HG03103 (cell line): Measurements from ENCODE around the gene LYSMD3.

Experiments
- ATAC-seq: cut with Tn5 transposase; IDR thresholded peaks from one replicate; pipeline ENCODE4 v1.9.1; 2021; ENCODE audit warnings: low read depth; ENCODE audit not compliant: unreplicated experiment

LYSMD3 gene

DNA sequence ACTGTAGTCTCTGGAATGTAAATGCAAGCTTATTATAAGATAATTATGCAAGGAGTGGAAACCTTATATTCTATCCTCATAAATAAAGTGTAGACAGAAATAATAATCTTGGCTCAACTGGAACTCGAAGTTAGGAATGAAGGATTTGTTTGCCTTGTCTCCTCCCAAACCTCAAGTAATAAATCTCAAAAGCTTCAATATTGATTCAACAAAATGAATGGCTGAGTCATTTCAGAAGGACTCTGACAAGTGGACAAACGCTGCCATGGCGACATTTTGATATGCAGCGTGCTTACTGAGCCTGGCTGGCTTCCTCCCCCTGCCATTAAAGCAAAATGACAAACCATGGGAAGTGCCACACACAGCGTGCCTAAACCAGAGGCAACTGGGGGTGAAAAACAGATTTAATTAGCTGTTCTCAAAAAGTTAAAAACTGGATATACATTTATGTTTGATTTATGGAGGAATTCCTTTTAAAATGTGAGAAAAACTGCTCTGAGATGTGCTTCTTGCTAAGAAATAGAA lies 18.7 kb upstream of the LYSMD3 start:
- no peak for ATAC-seq

DNA sequence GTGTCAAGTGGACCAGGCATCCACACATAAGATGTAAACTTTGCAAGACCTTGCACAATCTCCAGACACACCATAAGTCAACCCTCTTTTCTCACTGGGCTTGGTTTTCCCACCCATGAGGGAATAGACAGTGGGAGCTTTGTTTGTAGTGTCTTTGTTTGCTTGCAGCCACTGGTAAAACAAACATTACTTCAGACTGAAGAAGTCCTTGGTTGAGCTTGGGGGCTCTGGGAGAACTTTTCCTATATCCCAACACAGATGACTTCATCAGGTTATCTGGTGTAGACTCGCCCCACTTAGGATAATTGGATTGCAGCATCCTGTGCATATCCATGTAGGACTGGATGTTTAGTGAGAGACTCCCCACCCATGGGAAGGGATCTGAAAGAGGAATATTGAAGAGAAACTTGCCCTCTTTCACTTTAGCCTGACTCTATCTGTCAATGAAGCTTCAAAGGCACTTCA lies 17.7 kb upstream of the LYSMD3 start:
- no peak for ATAC-seq

DNA sequence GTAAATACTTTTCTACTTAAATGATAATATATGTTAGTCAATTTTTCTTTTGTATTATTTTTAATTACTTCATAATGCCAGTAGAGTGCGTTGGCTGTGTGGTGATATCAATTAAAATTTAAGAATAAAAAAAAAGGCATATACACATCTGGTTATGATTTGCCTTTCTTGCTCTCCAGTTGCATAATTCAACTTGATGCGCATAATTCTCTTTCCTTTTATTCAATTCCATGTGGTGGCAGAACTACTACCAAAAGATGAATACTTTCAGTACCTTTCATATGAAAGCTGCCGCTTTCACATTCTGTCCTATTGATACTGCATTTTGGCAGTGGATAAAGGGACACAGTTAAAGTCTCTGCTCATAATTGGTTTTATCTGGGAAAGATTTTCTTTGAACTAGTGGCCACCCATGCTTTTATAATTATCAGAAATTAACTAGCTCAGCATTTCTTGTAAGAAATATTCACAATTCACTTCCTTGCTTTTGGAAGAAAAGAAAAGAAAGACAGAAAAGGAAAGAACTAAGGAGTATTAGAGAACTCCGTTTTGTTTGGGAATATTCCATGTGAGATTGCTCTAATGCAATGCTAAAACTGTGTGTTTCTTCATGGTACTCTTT lies 16.9 kb upstream of the LYSMD3 start:
- ATAC-seq: no peak

DNA sequence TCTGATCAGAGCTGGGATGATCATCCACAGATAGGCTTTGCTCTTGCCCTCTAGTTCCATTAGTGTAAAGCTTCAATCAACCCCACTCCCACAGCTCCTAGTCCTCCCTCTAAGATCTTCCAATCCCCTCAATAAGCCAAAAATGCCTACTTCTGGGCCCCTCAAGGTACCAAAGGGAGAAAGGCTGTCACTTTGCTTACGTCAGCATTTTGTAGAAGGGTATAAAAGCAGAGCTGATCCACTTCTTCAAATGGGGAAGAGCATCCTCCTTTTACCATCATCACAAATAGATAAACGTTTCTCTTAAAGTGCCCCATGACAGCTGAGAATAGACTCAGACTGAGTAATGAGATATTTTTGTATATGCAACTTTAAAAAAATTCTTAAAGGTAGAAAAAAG lies 16.1 kb upstream of the LYSMD3 start:
- no peak for ATAC-seq

DNA sequence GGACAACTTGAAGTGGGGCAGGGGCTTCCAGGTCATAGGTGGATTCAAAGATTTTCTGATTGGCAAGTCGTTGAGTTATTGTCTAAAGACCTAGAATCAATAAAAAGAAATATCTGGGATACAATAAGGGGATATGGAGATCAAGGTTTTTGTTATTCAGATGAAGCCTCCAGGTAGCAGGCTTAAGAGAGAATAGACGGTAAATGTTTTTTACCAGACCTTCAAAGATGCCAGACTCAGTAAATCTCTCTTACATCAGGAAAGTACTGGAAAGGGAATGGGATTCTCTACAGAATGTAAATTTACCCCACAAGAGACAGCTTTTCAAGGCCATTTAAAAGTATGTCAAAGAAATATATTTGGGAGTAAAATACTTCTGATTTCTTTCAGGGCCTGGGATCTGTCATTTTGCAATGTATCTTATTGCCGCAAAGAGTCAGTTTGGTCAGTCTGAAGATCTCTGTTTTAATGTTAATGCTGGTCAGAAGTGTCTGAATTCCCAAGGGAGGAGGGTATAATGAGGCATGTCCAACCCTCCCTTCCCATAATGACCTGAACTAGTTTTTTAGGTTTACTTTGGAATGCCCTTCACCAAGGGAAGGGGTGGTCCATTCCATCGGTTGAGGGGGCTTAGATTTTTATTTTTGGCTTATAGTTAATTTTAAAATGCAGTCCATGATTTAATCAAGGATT lies 13.6 kb upstream of the LYSMD3 start:
- ATAC-seq: no peak

DNA sequence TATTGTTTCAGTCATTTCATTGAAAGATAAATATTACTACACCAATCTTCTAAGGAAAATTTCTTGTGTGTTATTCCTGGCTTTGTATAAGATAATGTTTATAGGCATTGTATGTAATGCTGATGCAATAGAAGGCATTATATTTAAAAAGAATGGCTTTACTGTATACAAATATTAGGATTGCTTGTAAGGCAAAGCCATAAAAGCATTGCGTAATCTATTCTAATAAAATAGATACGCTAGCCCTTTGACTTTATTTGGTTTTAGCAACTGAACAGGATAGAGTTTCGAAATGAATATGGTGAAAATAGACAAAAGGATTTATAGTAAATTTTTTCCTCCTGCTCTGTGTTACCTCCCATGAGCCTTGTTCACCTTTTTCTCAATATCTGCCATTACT lies 5.5 kb upstream of the LYSMD3 start:
- ATAC-seq: no peak

DNA sequence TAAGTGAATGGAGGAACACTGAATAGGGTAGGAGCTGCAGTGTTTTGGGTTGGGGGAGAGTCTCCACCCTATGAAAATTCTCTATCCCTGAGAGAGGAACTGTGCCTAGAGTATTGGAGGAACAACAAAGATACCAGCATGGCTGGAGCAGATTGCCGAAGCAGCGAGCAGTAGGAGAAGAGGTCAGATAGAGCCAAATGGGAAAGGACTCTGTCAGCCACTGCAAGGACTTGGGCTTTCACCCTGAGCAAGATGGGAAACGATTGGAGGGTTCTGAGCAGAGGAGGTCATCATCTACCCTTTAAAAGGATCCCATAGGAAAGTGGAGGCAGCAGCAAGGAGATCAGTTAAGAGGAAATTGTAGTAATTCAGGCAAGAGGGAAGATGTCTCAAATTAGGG lies 4.4 kb upstream of the LYSMD3 start:
- no peak for ATAC-seq

DNA sequence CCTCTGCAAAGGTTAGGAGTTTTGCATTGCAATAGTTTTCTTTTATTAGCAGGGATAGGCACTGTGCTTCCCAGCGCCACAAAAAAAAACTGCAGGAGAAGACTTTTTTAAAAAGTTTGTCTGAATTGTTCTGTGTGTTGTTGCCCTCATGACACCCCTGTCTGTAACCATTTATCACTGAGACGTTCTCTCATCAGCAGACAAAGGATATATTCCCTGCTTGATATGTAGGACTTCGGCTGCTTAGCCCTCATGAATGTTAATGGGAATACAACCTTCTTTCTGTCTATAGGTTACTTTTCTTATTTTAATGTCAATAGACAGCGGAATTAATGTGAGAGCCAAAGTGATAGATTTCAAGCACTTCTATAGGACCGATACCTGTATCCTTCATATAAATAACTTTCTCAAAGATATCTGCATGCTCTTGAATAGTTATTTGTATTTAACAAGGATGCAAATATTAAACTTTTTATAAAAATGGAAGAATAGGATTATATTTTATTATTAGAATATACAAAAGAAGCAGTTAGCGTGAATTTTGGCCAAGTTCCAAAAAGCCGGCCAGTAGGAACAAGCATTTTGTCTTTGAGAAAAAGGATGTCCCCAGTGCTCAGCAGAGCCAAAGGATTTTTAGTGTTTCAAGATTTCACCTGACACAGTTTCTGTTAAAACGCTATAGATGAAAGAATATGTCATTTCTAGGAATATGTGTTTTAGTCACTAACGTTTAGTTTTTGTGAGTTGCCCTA lies 1.5 kb upstream of the LYSMD3 start:
- no peak for ATAC-seq

DNA sequence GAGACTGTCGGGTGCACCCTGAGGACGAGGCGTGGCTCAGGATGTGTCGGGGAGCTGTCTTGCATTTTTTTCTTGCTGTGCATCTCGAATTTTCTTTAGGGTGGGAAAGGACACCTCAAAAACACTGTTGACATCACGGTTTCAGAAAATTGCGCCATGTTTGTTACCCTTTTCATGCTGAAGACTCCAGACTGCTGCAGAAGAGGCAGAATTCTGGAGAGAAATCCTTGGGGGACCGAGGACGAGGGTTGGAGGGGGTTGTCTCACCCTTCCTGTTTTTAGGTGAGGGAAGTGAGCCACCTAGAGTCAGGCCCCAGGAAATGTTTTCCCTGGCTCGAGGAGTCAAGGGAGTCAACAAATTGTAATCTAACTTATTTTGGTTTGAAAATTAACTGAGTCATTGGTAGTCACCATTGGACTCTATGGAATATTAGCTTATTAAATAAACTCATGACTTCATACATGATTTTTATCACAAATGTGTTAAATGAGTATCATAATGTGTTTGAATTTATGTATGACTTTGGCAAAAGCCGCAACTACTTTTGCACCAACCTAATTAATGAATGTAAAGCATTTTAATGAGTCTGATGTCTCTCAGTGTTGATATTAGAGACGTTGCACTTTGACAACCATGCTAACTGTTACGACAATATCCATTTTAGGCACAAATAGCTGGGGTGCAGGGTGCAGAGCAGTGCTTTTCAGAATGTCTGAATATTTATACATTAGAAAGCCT lies 724 bp upstream of the LYSMD3 start:
- peak; percentile 34 for ATAC-seq

DNA sequence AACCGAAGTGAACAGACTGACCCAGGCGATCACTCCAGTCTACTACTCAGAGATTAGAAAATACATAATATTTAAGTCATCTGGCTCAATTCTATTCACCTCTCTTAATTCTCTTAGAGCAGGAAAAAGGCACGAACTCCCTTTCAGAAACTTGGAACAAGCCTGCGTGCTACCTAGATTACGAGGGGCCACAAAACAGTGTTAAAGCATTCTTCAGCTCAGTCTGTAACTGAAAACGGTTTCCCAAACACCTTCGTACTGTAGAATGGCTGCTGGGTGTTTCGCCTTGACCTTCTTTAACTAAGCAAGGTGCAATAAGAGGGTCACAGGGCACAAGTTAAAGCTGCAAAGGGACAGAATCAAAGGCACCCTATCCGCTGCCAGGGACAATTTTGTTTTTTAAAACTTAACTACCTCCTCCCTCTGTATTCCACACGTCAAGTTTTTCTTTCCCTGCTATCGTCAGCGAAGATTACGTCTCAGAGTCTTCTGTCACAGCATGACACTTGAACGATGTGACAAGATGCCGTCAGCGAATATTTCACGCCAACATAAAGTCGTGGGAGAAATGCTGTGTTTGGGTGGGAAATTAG lies 687 bp downstream of the LYSMD3 start:
- no peak for ATAC-seq

DNA sequence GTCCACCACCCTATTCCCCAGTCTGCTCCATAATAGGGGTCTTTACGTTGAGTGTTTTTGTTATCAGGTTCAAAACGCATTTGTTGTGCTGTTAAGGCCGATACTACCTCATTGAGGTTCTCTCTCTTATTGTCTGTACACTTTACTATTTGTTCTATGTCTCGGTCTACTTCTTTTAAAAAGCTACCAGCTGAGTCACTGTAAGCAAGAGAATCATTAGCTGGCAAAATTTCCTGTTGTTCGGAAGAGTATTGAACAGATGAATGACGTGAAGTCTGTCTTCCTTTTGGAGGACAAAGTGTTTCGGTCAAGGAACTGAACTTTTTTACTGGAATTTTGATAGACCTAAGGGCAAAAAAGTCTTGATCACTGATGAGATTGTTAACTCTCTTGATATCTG lies 10.3 kb downstream of the LYSMD3 start:
- no peak for ATAC-seq

DNA sequence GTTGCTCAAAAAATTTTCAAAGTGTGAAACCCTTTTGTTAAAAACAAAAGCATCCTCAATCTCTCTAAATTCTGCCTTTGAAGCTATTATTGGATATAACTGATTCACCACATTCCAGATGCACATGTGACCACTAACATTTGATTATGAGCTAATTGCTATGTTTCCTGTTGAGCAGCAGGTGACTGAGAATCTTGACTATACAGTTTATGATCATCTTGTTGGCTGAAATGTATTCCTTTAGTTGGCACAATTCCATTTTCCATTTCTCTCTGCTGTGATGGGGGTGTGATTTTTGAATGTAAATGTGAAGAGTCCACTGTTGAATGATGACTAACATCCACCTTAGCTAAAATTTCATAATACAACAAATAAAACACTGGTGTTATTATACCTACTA lies 10.7 kb downstream of the LYSMD3 start:
- no peak for ATAC-seq

DNA sequence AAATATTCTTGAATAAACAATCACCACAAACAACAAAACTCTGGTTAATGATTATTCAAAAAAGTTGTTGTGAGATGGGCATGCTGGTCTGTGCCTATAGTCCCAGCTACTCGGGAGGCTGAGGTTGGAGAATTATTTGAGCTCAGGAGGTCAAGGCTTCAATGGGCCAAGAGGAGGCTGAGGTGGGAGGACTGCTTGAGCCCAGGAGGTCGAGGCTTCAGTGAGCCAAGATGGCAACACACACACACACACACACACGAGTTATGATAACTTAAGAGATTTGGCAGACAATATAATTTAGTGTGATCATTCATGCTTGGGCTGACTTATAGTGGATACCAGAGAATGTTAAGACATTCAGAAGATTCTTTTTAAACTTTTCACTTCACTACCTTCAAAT lies 14.9 kb downstream of the LYSMD3 start:
- ATAC-seq: no peak

DNA sequence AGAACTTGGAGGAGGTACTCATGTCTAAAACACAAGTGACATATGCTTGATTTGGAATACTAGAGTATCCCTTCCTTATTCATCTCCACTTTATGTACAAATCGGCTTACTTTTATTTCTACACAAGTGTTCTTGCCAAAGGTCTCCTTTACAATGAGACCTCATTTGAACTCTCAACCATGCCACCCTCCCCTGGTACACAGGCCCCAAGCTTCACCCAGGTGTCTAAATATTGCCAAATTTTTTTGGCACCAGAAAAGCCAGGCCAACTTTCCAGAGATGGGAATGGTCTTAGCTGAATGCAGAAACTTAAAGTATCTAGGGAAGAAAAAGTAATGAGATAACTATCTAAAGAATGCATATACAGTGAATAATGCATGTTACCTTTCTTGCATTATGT lies 18.9 kb downstream of the LYSMD3 start:
- ATAC-seq: no peak

DNA sequence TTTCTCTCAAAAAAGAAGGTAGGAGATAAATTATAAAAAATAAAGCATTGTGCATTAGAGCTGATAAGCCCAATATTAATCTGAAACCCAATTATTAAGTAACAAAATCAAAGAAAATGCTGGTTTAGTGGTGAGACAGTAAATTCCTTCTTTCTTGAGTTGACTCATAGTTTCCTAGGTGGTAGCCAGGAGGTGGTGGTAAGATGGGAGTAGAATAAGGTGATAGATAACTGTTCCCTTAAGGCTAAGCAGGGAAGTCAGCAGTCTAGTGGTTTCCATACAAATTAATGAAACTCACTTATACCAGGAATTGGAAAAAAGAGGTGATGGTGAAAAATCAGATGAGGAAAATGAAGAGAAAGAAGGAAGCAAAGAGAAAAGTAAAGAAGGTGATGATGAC lies 23.2 kb downstream of the LYSMD3 start:
- ATAC-seq: no peak

DNA sequence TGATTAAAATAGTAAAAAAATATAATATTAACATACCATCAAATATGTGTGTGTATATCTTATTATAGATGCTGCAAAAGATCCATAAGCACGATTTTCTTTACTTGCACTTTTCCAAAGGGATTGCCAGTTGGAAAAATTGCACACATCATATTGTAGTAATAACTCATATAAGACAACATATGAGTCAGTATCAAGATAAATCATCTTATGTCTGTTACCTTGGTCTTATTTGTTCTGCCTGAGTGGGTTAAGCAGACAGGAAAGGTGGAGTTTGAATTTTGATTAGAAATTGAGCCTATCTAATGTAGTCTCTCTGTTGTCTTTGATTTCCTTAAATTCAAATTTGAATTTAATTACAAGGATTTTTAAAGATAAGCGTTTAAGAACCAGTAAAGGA lies 24.6 kb downstream of the LYSMD3 start:
- ATAC-seq: no peak

DNA sequence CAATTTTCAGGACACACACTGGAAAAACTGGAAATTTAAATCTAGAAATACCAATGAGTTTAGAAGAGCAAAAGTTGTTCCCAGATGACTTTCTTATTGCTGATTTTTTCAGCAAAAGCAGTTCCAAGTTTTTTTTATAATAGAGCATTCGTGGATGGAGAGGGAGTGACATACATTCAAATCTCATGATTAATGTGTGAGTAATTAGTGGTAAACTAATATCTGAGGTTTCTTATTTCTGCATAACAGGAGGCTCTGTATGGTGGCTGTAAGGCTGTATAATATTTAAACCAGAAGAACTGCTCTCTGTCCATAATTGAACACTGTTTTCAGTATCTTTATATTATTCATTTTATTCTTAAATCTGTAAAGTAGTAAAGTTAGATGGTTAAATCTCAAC lies 25.8 kb downstream of the LYSMD3 start:
- no peak for ATAC-seq

DNA sequence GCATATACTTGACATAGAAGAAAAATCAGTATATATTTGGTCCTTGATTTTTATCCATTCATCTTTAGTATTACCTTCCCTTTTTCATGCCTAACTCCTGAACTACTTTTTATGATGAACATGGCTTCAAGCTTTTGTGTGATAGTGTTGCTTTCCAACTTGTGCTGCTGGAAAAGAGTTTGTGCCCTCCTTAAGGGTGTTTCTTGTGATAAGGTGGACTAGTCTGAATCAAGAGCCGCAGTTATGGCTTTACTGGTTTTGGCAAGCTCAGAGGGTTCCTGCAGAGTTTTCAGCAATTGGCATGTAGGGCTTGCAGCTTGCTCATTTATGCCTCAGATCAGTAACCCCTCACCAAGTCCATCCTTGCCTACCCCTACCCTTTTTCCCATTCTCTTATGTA lies 34.2 kb downstream of the LYSMD3 start:
- ATAC-seq: no peak

DNA sequence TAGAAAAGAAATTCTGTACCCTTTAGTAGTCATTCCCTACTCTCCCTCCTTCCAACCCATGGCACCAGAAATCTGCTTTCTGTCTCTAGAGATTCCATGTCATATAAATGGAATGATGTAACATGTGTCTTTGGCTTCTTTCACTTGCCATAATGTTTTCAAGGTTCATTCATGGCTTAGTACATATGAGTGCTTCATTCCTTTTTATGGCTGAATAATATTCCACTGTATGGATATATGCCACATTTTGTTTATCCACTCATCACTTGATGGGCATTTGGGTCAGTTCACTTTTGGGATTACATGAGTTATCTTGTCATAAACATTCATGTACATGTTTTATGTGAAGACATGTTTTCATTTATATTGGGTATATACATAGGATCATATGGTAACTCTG lies 35.3 kb downstream of the LYSMD3 start:
- ATAC-seq: no peak

DNA sequence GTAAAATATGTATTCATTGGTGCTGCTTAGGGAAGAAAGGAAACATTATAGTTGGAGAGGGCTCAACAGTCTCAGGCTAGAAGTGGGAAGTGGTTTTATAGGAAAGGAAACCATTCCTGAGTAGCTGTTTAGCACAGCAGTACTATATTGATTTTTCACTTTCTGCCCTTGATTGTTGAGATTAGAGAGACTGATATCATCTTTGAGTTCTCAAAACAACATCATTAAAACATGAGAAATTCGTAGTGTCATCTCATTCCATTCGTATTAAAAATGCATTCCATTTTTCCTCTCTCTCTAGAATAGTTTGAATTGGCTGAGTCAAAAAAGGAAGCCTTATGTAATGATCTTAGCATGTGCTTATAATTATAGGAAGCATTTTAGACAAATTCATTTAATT lies 40.6 kb downstream of the LYSMD3 start:
- ATAC-seq: no peak

DNA sequence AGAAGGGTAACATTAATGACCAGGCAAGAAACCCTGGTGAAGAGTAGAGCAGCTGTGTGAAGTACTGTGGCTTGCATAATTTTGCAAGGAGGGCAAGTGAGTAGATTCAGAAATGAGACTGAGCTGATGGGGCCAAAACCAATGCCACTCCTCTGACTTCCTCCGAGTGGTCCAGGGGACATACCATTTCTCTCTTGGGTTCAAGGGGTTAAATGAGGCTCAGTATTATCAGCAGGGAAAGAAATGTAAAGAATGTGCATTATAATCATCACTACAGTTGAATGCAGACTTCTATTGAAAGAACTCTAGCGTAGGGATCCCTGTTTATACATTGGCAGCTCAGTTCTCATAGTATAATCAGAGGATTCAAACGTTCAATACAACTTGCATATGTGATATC lies 44.8 kb downstream of the LYSMD3 start:
- no peak for ATAC-seq
